ENCODE data around the gene CD2BP2.
A peak's percentile ranks its signal among the peaks of the same experiment; 100 is the strongest.

CD2BP2 gene

DNA sequence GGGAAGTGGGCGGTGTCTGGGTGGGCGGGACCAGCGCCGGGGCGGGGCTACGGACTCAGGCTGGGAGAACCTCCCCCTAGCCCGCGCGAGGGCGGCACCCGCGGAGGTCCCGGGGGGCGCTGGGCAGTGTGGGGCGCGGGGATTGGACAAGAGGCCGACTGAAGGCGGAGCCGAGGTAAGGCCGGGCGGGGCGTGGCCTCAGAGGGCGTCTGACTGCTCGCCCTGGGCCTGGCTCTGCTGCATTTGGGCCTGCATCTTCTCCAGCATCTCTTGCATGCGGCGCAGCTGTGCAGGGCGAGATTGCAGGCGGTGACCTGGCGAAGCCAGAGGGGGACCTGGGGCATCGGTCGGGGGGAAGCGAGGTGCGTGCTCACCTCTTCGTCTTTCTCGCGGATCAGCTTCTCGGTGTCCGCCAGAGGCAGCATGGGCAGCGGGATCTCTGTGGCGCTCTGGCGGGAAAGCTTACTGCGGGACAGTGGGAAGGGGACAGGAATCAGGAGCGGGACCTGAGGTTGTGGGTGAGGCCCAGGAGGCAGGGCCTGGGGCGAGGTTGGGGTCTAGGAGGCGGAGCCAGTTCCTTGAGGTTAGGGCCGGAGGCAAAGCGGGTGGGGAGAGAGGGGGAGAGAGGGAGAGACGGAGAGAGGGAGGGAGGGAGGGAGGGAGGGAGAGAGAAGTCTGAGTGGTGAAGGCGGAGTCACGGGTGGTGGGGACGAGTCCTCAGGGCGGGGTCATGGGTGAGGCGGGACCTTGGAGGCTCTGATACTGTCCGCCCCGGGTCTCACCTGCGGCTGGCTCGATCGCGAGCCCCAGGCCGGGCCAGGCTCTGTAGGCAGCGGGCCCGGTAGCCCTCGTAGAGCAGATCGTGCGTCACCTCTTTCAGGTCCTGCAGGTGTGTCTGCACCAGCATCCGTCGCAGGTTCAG, 23.4 kb upstream of the CD2BP2 start:
- DNase-seq, result peak; percentile 97

DNA sequence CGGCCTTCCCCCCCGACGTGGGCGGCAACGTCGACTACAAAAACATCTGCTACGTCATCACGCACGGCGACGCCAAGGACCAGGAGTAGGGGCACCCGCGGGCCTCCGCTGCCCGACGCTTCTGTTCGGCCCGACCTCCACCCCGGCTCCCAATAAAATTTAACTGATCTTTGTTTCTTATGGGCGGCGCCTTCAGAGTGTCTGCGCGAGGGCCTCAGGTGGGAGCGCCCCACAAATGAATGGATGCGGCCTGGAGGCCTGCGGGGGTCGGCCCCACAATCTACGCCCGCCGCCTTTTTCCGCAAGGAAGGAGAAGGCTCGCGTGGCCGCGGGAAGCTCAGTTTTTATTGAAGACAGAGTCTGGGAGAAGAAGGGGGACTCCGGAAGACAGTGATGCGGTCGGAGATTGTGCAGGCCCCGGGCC, 22.7 kb upstream of the CD2BP2 start:
- peak; percentile 92 for DNase-seq

DNA sequence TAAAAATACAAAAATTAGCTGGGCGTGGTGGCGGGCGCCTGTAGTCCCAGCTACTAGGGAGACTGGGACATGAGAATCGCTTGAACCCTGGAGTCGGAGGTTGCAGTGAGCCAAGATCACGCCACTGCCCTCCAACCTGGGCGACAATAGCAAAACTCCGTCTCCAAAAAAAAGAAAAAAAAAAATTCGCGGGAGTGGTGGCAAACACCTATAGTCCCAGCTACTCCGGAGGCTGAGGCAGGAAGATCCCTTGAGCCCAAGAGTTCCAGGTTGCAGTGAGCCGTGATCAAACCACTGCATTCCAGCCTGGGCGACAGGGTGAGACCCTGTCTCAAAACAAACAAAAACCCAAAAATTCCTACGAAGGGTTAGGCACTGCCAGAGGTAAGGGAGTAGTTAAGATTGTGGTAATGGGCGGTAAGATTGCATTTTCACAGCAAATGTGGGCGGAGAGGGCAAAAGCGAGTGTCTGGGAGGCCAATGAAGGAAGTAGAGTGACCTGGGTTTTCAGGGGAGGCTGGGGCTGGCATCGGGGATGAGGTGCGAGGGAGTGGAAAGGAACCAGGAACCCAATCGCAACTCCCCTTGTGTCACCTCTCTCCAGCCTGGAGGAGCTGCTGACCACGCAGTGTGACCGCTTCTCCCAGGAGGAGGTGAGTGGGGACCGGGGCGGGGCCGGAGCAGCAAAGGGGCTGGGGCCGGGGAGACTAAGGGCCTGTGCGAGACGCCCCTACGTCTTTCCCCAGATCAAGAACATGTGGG, 22.1 kb upstream of the CD2BP2 start:
- no peak for DNase-seq

DNA sequence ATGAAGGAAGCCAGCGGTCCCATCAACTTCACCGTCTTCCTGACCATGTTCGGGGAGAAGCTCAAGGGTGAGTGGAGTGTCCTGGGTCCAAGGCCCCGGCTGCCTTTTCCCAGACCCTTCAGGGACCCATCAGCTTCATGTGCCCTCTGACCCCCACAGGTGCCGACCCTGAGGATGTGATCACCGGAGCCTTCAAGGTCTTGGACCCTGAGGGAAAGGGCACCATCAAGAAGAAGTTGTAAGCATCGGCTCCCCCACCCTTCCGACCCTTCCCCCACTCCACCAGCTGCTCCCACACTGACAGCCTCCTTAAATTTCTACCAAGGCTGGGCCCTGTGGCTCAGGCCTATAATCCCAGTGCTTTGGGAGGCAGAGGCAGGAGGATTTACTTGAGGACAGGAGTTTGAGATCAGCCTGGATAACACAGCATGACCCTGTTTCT, 21.4 kb upstream of the CD2BP2 start:
- DNase-seq, result no peak

DNA sequence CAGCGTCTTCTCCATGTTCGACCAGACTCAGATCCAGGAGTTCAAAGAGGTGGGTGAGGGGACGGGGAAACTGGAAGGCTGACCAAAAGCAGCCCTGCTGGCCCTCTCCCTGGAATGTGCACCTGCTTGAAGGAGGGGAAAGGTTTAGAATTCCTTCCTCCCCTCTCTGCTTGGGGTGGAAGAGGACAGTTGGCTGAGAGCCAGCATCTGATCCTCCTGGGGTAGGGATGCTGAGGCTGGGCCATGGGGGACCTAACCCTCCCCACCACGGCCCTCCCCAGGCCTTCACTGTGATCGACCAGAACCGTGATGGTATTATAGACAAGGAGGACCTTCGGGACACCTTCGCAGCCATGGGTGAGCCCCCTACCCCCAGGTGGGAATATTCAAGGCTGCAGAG, 20.8 kb upstream of the CD2BP2 start:
- DNase-seq, result no peak

DNA sequence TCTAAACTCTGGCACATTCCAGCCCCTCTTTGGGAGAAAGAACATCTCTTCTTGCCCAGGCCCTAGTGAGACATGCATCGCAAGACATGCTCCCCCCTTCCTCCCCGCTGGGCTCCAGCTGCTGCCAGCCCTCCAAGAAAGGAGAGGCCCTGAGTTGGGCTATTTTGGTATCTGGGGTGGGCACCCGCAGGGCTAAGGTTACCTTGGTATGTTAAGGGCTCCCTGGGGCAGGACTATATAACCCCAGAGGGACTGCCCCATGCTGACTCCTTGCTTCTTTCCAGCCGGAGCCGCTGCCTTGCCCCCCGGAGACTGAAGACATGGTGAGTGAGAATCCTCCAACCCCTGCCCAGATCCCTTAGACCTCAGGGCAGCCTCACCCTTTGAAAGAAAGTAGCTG, 19.4 kb upstream of the CD2BP2 start, which contains the start of gene MYL11:
MYL11 (plus strand) TSS at position 265 of the 400 bp plus-strand sequence; CDS start at position 321, 56 bp downstream.
- no peak for DNase-seq

DNA sequence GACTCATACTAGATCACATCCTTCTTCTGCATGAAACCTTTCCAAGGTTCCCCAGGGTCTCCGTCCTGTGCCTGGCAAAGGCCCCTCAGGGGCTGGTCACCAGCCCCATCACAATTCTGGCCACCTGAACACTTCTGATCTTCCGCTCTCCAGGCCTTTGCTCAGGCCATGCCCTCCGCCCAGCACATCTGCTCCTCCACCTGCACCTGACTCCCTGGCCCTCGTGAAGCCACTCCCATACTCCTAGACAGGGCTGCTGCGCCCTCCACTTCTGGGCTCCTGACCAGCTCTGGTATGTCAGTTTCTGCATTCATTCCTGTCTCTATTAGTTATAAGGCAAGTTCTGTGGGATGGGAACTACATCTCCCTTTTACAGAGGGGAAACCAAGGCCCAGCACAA, 17.6 kb upstream of the CD2BP2 start:
- peak; percentile 38 for DNase-seq

DNA sequence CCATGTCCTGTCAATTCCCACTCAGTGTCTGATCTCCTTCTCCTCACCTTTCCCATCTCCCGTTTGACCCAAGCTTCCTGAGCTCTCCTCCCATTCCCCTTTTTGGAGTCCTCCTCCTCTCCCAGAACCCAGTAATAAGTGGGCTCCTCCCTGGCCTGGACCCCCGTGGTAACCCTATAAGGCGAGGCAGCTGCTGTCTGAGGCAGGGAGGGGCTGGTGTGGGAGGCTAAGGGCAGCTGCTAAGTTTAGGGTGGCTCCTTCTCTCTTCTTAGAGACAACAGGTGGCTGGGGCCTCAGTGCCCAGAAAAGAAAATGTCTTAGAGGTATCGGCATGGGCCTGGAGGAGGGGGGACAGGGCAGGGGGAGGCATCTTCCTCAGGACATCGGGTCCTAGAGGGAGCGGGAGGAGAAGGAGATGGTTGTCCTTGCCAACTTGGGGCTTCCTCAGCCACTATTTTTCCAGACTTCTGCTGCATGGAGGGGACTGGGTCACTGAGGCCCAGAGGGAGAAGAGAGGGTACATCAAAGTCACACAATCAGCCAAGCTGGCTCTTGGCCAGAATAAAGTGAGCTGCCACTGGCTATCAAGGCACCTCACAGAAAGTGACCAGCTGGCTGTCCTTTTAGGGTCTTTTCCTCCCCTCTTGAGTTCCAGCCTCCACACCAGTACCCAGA, 17.1 kb upstream of the CD2BP2 start:
- no peak for DNase-seq

DNA sequence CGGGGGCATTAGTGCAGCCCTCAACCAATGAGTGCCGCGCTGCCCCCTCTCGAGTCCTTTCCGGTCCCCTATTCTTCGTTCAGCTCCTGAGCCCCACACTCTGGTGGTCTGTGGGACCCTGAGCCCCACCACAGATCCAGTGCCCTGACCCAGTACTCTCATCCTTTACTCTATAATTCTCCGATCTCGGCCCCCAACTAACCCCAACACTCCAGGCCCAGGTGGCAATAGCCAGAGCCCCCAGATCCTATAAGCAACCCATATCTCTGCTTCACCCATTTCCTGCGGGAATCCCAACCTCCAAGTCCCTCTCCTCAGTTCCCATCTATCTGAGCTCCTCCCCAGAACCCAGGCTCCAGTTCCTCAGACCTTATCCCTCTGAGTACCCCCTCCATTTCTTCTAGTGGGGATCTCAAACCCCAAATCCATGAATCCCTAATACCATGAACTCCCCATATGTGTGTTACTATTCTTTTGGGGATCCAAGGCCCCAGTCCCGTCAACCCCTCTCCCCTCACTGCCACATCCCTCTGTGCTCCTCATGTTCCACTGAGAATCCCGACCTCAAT, 16.2 kb upstream of the CD2BP2 start:
- no peak for DNase-seq

DNA sequence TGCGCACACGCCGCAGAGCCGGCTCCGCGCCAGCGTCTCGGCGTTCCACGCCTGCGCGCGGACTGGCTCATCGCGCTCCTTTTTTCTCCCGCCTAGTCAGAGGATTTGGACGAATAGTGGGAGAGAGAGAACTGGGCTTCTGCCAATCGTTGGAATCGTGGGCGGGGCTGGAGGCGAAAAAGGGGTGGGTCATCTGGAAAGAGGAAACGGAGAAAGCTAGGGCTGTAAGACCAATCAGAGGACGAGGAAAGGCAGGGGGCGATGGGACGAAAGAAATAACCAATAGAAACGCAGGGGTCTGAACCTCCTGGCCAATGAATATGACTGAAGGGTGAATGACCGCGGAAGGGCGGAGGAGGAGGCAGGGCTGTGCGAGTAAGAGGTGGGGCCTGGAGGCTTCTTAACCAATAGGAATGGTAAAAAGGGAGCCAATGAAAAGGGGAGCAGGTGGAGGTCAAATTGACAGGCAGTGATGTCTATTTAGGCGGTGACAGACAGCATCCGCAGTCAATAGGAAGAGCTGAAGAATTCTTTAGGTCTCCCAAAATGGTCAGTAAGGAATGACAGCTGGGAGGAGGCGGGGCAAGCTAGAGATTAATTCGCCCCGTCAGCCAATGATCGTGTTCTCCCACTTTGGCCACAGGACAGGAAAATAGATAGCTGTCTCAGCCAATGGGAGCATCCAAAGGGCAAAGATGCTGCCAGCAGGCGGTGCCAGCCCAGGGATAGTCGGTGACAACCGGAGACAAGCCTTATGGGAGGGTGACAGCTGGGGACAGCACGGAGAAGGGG, 15.5 kb upstream of the CD2BP2 start, which contains the start of gene TBC1D10B:
TBC1D10B (minus strand) TSS at position 39 of the 792 bp plus-strand sequence. CDS start 311 bp downstream, outside the sequence.
- DNase-seq, result peak; percentile 100

DNA sequence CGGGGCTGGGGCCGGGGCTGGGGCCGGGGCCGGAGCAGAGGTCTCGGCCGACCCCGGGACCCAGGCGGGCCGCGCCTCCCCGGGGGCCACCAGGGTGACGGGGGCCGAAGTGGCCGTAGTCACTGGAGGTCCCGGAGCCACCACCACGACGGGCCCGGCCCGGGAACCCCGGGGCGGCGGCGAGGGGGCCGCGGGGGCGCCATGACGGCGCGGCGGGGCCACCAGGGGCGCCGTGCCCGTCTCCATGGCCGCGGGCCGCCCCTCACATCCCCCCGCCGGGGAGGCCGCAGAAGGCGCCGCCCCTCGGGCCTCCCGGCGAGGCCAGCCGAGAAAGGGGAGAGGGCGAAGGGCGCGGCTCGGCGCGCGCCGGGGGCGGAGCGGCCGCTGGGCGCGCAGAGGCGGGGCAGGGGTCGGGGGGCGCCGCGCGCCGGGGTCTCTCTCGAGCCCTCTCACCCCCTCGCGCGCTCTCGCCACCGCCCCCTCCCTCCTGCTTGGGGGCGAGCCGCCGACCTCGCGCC, 14.9 kb upstream of the CD2BP2 start:
- no peak for DNase-seq

DNA sequence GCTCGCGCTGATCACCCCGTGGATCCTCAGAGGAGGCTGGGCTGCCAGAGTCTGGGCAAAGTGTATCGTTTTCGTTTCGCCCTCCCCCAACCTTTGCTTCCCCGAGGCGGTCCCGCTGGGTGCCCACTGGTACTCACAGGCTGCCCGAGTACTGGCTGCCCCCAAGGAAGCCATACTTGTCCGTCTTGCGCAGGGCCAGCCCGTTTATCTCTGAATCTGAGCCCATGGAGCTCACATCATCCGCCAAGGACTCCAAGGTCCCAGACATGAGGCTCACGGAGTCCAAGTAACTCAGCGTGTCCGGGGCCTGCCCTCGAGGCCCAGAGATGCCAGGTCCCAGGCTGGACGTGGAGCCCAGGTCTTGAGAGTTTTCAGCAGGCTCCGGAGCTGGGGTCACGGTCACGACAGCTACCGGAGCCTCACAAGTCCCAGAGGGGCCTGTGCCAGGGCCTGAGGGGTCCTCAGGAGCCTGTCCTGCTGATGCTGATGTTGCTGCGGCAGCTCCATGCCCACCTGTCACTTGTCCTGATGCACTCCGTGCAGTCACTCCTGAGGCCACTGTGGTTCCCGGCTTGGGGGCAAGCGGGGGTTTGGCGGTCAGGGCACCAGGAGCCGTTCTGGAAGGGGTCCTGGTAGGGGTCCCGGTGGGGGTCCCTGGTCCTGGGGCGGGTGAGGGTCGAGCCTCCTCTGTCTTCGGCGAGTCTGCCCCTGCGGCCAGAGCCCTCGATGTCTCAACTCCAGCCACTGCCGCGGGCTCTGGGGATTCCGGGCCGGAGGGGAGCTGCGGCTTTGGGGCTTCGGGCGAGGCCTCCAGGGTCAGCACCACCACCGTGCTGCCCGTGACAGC, 14.2 kb upstream of the CD2BP2 start:
- DNase-seq, result no peak

DNA sequence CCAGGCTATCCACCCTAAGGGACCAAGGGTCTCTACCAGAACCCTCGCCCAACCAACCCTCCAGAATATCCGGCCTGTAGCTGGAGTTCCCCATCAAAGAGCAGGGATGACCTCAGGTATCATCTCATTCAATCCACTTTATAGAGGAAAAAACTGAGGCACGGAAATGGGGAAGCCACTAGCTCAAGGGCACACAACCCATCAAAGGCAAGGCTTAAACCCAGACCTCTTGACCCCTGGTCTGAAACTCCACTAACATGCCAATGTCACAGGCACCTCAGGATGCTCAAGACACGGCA, 13.6 kb upstream of the CD2BP2 start:
- no peak for DNase-seq

DNA sequence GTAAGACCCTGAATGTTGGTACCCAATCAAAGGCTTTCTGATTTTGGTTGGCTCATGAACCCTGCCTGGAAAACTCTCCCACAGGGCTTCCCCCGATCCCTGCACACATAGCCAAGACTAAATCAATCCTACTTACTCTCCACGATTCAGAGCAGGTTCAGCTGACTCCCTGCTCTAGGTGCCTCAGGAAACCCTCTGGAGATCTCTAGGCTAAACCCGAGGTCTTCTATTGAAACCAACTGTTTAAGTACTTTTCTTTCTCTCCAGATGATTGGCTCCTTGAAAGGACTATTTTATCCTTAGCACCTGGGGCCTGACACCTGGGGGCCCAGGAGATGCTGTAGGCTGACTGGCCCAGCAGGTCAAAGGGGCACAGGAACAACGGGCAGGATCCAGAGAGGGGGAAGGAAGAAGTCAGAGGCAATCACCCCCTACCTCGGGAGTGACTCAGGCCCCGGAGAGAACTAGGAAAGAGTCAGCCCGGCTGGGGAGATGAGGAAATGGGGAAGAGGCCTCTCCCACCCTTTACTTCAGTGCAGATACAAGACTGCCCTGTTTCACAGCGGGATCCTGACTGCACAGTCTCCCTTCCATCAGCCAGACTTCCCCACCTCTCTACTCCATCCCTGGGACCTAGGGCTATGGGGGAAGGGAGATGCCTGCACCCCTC, 13.1 kb upstream of the CD2BP2 start:
- DNase-seq, result peak; percentile 36

DNA sequence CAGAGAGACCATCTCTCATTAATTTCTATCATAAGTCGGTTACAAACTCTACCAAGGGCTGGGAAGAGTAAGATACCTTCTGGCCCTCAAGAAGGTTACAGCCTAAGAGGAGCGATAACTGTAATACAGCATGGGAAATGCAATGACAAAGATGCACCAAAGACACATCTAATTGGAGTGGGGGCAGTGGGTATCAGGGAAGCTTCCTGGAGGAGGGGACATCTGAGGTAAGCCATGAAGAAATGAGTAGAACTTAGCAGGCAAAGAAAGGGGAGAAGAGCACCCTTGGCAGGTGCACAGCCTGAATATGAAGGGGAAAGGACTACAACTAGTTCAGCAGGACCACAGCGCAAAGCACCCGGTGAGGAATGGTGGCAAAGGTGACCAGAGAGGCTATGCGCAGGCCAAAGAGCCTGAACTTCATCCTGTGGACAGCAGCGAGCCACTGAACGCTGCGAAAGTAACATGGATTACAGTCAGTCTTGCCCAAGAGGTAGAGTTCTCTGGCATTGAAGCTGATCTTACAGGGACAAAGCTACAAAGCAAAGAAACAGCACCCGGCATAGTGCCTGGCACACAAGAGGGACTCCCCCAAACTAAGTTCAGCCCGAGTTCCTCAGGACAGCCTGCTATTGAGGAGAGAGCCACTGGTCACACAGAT, 12.4 kb upstream of the CD2BP2 start:
- no peak for DNase-seq

DNA sequence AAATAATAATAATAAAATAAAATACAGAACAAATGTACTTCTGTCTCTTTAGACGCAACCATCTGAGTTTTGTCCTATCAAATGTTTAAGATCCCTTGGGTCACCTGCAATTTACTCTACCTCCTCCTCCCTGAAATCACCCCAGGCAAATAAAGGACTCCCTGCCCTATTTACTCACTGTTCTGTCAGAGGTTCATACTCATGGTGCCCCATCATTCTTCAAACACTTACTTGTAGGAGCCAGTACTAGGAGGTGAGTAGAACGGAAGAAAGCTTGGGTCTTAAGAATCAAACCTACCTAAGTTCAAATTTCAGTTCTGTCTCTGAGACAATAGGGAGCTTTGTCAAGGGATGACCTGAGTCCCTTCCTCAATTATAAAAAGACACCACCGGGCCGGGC, 11.4 kb upstream of the CD2BP2 start:
- DNase-seq, result no peak

DNA sequence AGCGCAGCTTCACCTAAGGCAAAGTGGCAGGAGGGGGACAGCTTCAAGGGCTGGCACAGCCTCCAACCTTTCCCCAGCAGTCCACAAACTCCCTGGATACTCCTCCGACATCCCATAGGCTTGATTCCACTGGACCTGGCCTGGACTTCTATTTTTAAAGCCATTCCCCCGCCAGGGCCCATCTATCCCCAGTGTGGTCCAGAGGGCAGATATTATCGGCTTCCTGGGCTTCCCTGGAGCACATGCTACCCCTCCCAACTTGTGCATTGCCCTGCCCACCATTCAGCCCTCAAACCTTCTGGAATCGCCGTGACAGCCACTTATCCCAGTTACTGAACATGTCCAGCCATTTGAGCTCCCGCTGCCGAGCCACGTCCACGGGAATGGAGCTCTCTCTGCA, 10.1 kb upstream of the CD2BP2 start:
- no peak for DNase-seq

DNA sequence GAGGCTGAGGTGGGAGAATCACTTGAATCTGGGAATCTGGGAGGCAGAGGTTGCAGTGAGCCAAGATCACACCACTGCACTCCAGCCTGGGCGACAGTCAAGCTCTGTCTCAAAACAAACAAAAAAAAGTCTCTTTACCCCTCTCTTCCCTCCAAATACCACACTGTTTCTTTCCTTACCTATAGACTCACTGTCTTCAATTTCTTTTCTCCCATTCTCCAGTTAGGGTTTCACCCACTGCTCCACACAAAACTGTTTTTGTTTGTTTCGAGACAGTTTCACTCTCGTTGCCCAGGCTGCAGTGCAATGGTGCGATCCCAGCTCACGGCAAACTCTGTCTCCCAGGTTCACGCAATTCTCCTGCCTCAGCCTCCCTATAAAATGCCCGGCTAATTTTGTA, 6.1 kb upstream of the CD2BP2 start:
- no peak for DNase-seq

DNA sequence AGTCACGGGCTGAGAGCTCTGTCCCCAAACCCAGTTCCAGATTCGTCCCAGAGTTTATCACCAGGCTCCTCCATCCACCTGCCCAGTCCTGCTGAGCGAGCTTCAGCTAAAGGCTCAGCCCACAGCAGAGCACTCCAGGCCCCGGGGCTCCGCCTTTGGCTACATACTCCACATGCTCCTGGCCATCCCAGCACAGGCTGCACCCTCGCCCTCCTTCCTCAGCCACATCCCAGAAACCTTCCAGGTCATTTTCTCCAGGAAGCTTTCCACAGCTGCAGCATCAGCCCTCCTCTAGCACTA, 4.7 kb upstream of the CD2BP2 start:
- DNase-seq, result no peak

All from NCI-H510A treated with DMSO at 0.1 percent for 48 hours (cell line).